HG02981 (cell line): ENCODE measurements around the gene TXNDC16.
"Not testable (repeated sequence)": the region's sequence is repeated elsewhere in the genome, so short reads cannot be mapped to it uniquely, and the experiment has no call there.

ENCODE experiments used
- ATAC-seq: cut with Tn5 transposase; IDR thresholded peaks from one replicate; pipeline ENCODE4 v1.9.1; 2021; ENCODE audit warnings: mild to moderate bottlenecking, moderate library complexity; ENCODE audit not compliant: unreplicated experiment

The TXNDC16 gene

GRCh38 chr14:52545584-52546317 lies 6.6 kb downstream of the TXNDC16 start:
- ATAC-seq: no peak

GRCh38 chr14:52538623-52539022 lies 13.7 kb downstream of the TXNDC16 start:
- no peak for ATAC-seq

- no peak for ATAC-seq
Measured at GRCh38 chr14:52536269-52536668, 16.0 kb downstream of the TXNDC16 start.

GRCh38 chr14:52531481-52531880 lies 20.8 kb downstream of the TXNDC16 start:
- no peak for ATAC-seq

- no peak for ATAC-seq
Measured at GRCh38 chr14:52527052-52527451, 25.3 kb downstream of the TXNDC16 start.

GRCh38 chr14:52522581-52523345 lies 29.5 kb downstream of the TXNDC16 start:
- ATAC-seq: no peak

- no peak for ATAC-seq
Measured at GRCh38 chr14:52522033-52522432, 30.3 kb downstream of the TXNDC16 start.

- no peak for ATAC-seq
Measured at GRCh38 chr14:52514046-52514811, 38.1 kb downstream of the TXNDC16 start.

GRCh38 chr14:52513249-52513648 lies 39.1 kb downstream of the TXNDC16 start:
- ATAC-seq: no peak

- no peak for ATAC-seq
Measured at GRCh38 chr14:52494444-52494843, 57.9 kb downstream of the TXNDC16 start.

- no peak for ATAC-seq
Measured at GRCh38 chr14:52485350-52485960, 66.8 kb downstream of the TXNDC16 start.

GRCh38 chr14:52481864-52482263 lies 70.4 kb downstream of the TXNDC16 start:
- no peak for ATAC-seq

- no peak for ATAC-seq
Measured at GRCh38 chr14:52473557-52473956, 78.7 kb downstream of the TXNDC16 start.

GRCh38 chr14:52472728-52473127 lies 79.6 kb downstream of the TXNDC16 start:
- ATAC-seq: no peak

GRCh38 chr14:52472251-52472650 lies 80.1 kb downstream of the TXNDC16 start:
- not testable (repeated sequence) for ATAC-seq

- ATAC-seq: no peak
Measured at GRCh38 chr14:52467515-52468266, 84.6 kb downstream of the TXNDC16 start.

GRCh38 chr14:52464175-52464574 lies 88.1 kb downstream of the TXNDC16 start:
- no peak for ATAC-seq

- no peak for ATAC-seq
Measured at GRCh38 chr14:52463375-52463774, 88.9 kb downstream of the TXNDC16 start.

- no peak for ATAC-seq
Measured at GRCh38 chr14:52461721-52462120, 90.6 kb downstream of the TXNDC16 start.

- ATAC-seq: no peak
Measured at GRCh38 chr14:52458721-52459085, 93.6 kb downstream of the TXNDC16 start.
